ENCODE results near the gene PHLDA1.

The PHLDA1 gene

GRCh38 chr12:76020281-76020680, 11.3 kb downstream of the PHLDA1 start:
- no peak overlapping the region for H3K4me3 Mint-ChIP-seq
- TF ChIP-seq, protein P1, sequence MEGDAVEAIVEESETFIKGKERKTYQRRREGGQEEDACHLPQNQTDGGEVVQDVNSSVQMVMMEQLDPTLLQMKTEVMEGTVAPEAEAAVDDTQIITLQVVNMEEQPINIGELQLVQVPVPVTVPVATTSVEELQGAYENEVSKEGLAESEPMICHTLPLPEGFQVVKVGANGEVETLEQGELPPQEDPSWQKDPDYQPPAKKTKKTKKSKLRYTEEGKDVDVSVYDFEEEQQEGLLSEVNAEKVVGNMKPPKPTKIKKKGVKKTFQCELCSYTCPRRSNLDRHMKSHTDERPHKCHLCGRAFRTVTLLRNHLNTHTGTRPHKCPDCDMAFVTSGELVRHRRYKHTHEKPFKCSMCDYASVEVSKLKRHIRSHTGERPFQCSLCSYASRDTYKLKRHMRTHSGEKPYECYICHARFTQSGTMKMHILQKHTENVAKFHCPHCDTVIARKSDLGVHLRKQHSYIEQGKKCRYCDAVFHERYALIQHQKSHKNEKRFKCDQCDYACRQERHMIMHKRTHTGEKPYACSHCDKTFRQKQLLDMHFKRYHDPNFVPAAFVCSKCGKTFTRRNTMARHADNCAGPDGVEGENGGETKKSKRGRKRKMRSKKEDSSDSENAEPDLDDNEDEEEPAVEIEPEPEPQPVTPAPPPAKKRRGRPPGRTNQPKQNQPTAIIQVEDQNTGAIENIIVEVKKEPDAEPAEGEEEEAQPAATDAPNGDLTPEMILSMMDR (IDR thresholded peaks at IDR 0.05; ENCODE audit: unreplicated experiment in 3 of 3): no peak

DNA sequence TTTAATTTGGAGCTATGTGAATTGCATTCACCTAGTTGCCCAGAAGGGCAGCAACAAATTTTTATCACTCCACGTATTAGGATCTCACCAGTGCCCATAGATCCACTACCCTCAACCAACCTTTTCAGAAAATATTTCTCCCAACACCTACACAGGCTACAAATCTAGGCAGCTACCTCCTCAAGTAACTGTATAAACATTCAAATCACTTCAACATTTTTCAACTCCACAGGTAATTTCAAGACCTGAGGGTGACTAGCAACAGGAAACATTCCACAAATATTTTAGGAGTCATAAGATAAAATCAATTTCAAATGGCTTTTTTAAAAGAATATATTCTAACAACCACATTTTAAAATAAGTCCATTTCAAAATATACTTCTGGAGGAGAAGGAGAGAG, 12.9 kb downstream of the PHLDA1 start:
- Mint-ChIP-seq H3K4me3 (no peak overlapping the region), H3K36me3 (ENCODE audit: low read depth) (no peaks in the 10 kb centered on the region), H3K27me3 (ENCODE audit: low read depth) (peaks cover 3% of the 10 kb centered on the region), H3K9me3 (no peaks in the 10 kb centered on the region), H3K4me1 (peaks cover 21% of the 10 kb centered on the region), H3K27ac (peak overlapping the region in 2 of 3 experiments; percentile 2 to 17)
- TF ChIP-seq, protein P1 (IDR thresholded peaks at IDR 0.05; ENCODE audit: unreplicated experiment in 3 of 3): no peak

More at GRCh38 chr12:76020281-76020680, 11.3 kb downstream of the PHLDA1 start:
- peak overlapping the region in 2 of 3 experiments; percentile 68 to 83 for H3K27ac Mint-ChIP-seq
- H3K9me3 Mint-ChIP-seq: no peaks in the 10 kb centered on the region
- peaks cover 3% of the 10 kb centered on the region for H3K27me3 Mint-ChIP-seq (ENCODE audit: low read depth)
- no peaks in the 10 kb centered on the region for H3K36me3 Mint-ChIP-seq (ENCODE audit: low read depth)
- H3K4me1 Mint-ChIP-seq: peaks cover 22% of the 10 kb centered on the region

DNA sequence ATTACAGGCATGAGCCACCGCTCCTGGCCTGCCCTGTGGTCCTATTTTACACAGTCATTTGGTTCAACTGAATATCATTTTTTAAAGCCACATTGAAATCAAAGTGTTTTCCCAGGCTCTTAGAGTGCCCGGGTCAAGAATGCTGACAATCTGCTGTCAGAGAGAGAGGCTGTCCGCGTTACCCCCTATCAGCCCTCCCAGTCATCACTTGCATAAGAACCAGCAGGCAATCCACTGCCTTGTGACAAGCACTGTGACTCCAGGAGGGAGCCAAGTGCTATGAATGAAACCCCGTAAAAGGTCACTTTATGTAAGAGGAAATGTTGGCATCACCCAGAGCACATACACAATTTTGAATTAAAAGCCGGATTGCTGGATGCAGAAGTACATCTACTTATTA, 13.5 kb downstream of the PHLDA1 start:
- H3K36me3 Mint-ChIP-seq (ENCODE audit: low read depth): no peaks in the 10 kb centered on the region
- TF ChIP-seq, protein P1 (IDR thresholded peaks at IDR 0.05; ENCODE audit: unreplicated experiment in 3 of 3): no peak
- H3K4me1 Mint-ChIP-seq: peaks cover 21% of the 10 kb centered on the region
- H3K27me3 Mint-ChIP-seq (ENCODE audit: low read depth): peaks cover 3% of the 10 kb centered on the region
- no peaks in the 10 kb centered on the region for H3K9me3 Mint-ChIP-seq
- peak overlapping the region; percentile 2 to 17 (median 9) for H3K27ac Mint-ChIP-seq
- no peak overlapping the region for H3K4me3 Mint-ChIP-seq

GRCh38 chr12:76014007-76014406, 17.6 kb downstream of the PHLDA1 start:
- Mint-ChIP-seq H3K4me1 (peaks cover 15% of the 10 kb centered on the region), H3K4me3 (no peak overlapping the region), H3K27ac (no peak overlapping the region), H3K36me3 (ENCODE audit: low read depth) (no peaks in the 10 kb centered on the region), H3K27me3 (ENCODE audit: low read depth) (peaks cover 21% of the 10 kb centered on the region), H3K9me3 (no peaks in the 10 kb centered on the region)
- TF ChIP-seq, protein P1 (IDR thresholded peaks at IDR 0.05; ENCODE audit: unreplicated experiment in 3 of 3): no peak

- H3K4me3 Mint-ChIP-seq: no peak overlapping the region
Observed at GRCh38 chr12:76013603-76014002, 18.0 kb downstream of the PHLDA1 start.

GRCh38 chr12:76012644-76013043, 18.9 kb downstream of the PHLDA1 start:
- no peak overlapping the region for H3K27ac Mint-ChIP-seq
- no peaks in the 10 kb centered on the region for H3K36me3 Mint-ChIP-seq (ENCODE audit: low read depth)
- H3K9me3 Mint-ChIP-seq: no peaks in the 10 kb centered on the region
- no peak overlapping the region for H3K4me3 Mint-ChIP-seq
- peaks cover 21% of the 10 kb centered on the region for H3K27me3 Mint-ChIP-seq (ENCODE audit: low read depth)
- peaks cover 11% of the 10 kb centered on the region for H3K4me1 Mint-ChIP-seq
- TF ChIP-seq, protein P1 (IDR thresholded peaks at IDR 0.05; ENCODE audit: unreplicated experiment in 3 of 3): no peak

More at GRCh38 chr12:76013603-76014002, 18.0 kb downstream of the PHLDA1 start:
- Mint-ChIP-seq H3K36me3 (ENCODE audit: low read depth) (no peaks in the 10 kb centered on the region), H3K27me3 (ENCODE audit: low read depth) (peaks cover 21% of the 10 kb centered on the region), H3K27ac (no peak overlapping the region), H3K9me3 (no peaks in the 10 kb centered on the region), H3K4me1 (peaks cover 12% of the 10 kb centered on the region)
- TF ChIP-seq, protein P1 (IDR thresholded peaks at IDR 0.05; ENCODE audit: unreplicated experiment in 3 of 3): no peak

Measured in nephron (organoid).